D721Med (cell line): ENCODE data around the gene TRDN.

Experiments used
- DNase-seq: peaks from one replicate; pipeline ENCODE4 v3.0.0; 2011; ENCODE audit warnings: low spot score; ENCODE audit not compliant: insufficient read length
- FAIRE-seq: peaks from 2 replicates; lab custom pipeline; 2011; peaks lifted over from hg19 to GRCh38; lab: Jason Lieb, UNC
- CTCF ChIP-seq: IDR thresholded peaks from 2 replicates; pipeline ENCODE4 v1.5.1; 2012; ENCODE audit warnings: mild to moderate bottlenecking, control low read depth; ENCODE audit not compliant: insufficient read depth; ENCODE audit errors: missing control alignments

Gene TRDN

GRCh38 chr6:123352279-123352678 is 284.5 kb downstream of the TRDN start:
- TF ChIP-seq CTCF = no peak
- no peak for DNase-seq
- no peak for FAIRE-seq

GRCh38 chr6:123343836-123344235 is 292.9 kb downstream of the TRDN start:
- DNase-seq (no peak), FAIRE-seq (no peak)
- TF ChIP-seq CTCF = no peak

GRCh38 chr6:123338394-123338793 is 298.4 kb downstream of the TRDN start:
- DNase-seq (no peak), FAIRE-seq (no peak)
- TF ChIP-seq CTCF = no peak

- no peak for TF ChIP-seq CTCF
- FAIRE-seq = peak; percentile 29
Observed at GRCh38 chr6:123333000-123333756, 303.6 kb downstream of the TRDN start.

GRCh38 chr6:123332070-123332469 is 304.7 kb downstream of the TRDN start:
- no peak for DNase-seq
- TF ChIP-seq CTCF = no peak
- FAIRE-seq = no peak

More at GRCh38 chr6:123333000-123333756, 303.6 kb downstream of the TRDN start:
- DNase-seq = no peak

GRCh38 chr6:123329337-123329736 is 307.4 kb downstream of the TRDN start:
- FAIRE-seq (no peak), DNase-seq (no peak)
- no peak for TF ChIP-seq CTCF
